Myocyte (in vitro differentiated cells): Measurements from ENCODE around the gene ASGR2. TPM values are rescaled to one million over a fixed set of nuclear protein-coding genes. Genes with fewer than 3 reads are reported as not detected.
A peak's percentile ranks its signal among the peaks of the same experiment; 100 is the strongest.

Experiments
- DNase-seq: peaks from one replicate; pipeline ENCODE4 v3.0.0-alpha.2; 2012; ENCODE audit warnings: low read depth
- total RNA-seq: library from RNA; depleted of rRNA; stranded (reverse); fragments of >200 nt; gene quantifications from 2 replicates; pipeline ENCODE4 v1.2.3, GENCODE V29; 2014

The ASGR2 gene
- total RNA-seq, 1 donor from 2014 or later: not detected

- peak; percentile 49 for DNase-seq
Observed at GRCh38 chr17:7064261-7064660, 50.4 kb downstream of the ASGR2 start.

- peak; percentile 26 for DNase-seq
Observed at GRCh38 chr17:7063518-7064094, 51.0 kb downstream of the ASGR2 start.

- peak; percentile 65 for DNase-seq
Observed at GRCh38 chr17:7060165-7060891, 54.3 kb downstream of the ASGR2 start.

DNA sequence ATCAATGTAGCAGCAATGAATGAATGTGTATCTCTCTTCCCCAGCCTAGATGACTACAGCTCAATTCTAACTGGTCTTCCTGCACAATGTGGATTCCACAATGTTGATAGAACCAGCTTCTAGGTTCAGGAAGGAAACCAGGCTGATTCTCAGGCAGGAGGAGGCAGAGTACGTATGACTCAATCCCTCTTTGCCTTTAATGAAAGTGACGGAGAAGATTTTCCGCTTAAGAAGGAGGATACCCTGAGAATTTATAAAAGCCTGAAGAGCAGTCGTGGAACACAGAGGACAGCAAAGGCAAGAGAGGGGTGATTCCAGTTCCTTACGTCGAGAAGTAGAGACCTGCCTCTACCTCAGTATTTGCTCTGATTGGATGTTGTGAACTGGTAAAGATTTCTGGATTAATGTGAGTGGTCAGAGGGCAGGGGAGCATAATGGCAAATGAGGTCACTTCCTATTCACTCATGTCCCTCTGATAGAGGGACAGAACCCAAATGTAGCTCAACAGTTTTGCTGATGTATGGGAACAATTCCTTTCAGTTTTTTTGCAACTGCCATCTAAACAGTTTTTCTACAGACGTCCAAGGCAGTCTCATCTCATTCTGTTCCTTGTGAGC lies 55.7 kb downstream of the ASGR2 start:
- no peak for DNase-seq

GRCh38 chr17:7056386-7056785 lies 58.2 kb downstream of the ASGR2 start:
- DNase-seq: peak; percentile 63

Other genes with a start within 250 kb of the ASGR2 start
- gene ALOX12, start 118.8 kb downstream of the ASGR2 start, total RNA-seq: not detected in 2 replicates
- gene RNASEK, start 102.2 kb downstream of the ASGR2 start, total RNA-seq: 205 and 259 TPM in 2 replicates
- gene BCL6B, start 91.8 kb downstream of the ASGR2 start, total RNA-seq: not detected in 2 replicates
- gene SLC16A13, start 78.8 kb downstream of the ASGR2 start, total RNA-seq: 0.10 and 0.75 TPM in 2 replicates
- 0.78 TPM in 1 of 2 replicates, not detected in the other for gene SLC16A11, start 70.7 kb downstream of the ASGR2 start, total RNA-seq
- not detected in 2 replicates for gene CLEC10A, start 34.6 kb downstream of the ASGR2 start, total RNA-seq
- 0.13 TPM in 1 of 2 replicates, not detected in the other for gene ASGR1, start 64.5 kb upstream of the ASGR2 start, total RNA-seq
- 11.8 and 18.7 TPM in 2 replicates for gene DLG4, start 105.0 kb upstream of the ASGR2 start, total RNA-seq
- gene ACADVL, start 105.1 kb upstream of the ASGR2 start, total RNA-seq: 659 and 702 TPM in 2 replicates
- 71.0 and 80.5 TPM in 2 replicates for gene DVL2, start 119.7 kb upstream of the ASGR2 start, total RNA-seq
- 52.3 and 54.7 TPM in 2 replicates for gene PHF23, start 124.6 kb upstream of the ASGR2 start, total RNA-seq
- 239 and 315 TPM in 2 replicates for gene GABARAP, start 127.6 kb upstream of the ASGR2 start, total RNA-seq
- gene CTDNEP1, start 136.9 kb upstream of the ASGR2 start, total RNA-seq: 69.1 and 88.9 TPM in 2 replicates
- gene ELP5, start 137.4 kb upstream of the ASGR2 start, total RNA-seq: 75.1 and 81.8 TPM in 2 replicates
- not detected in 2 replicates for gene CLDN7, start 147.7 kb upstream of the ASGR2 start, total RNA-seq
- 20.0 and 28.3 TPM in 2 replicates for gene SLC2A4, start 166.9 kb upstream of the ASGR2 start, total RNA-seq
- gene YBX2, start 179.8 kb upstream of the ASGR2 start, total RNA-seq: 4.1 and 9.6 TPM in 2 replicates
- gene EIF5A, start 192.8 kb upstream of the ASGR2 start, total RNA-seq: 510 and 518 TPM in 2 replicates
- 92.2 and 95.8 TPM in 2 replicates for gene GPS2, start 200.5 kb upstream of the ASGR2 start, total RNA-seq
- 19.5 and 22.3 TPM in 2 replicates for gene NEURL4, start 214.5 kb upstream of the ASGR2 start, total RNA-seq
- gene ACAP1, start 221.7 kb upstream of the ASGR2 start, total RNA-seq: not detected in 2 replicates
- gene KCTD11, start 237.3 kb upstream of the ASGR2 start, total RNA-seq: 10.0 and 10.1 TPM in 2 replicates
- not detected in 2 replicates for gene TMEM95, start 240.3 kb upstream of the ASGR2 start, total RNA-seq